Duodenal mucosa (tissue), 2 donors: ENCODE results near the gene EPB41L5.

Experiments used
- H3K27ac ChIP-seq: one replicate; pipeline ENCODE4 v1.7.0; 2013; ENCODE audit warnings: low read depth, low read length
- H3K27me3 ChIP-seq, 2 donors: one replicate each; pipeline ENCODE4 v1.7.0; 2013; ENCODE audit warnings: low read length in 2 of 2, control low read depth in 1 of 2; ENCODE audit not compliant: insufficient read depth in 2 of 2, control insufficient read depth in 1 of 2
- H3K36me3 ChIP-seq, 2 donors: one replicate each; pipeline ENCODE4 v1.7.0; 2013; ENCODE audit warnings: low read length in 2 of 2, control low read depth in 1 of 2; ENCODE audit not compliant: insufficient read depth in 2 of 2, control insufficient read depth in 1 of 2
- H3K4me1 ChIP-seq, 2 donors: one replicate each; pipeline ENCODE4 v1.7.0; 2013; ENCODE audit warnings: low read length in 2 of 2, control low read depth in 1 of 2; ENCODE audit not compliant: insufficient read depth in 2 of 2, control insufficient read depth in 1 of 2
- H3K4me3 ChIP-seq, 2 donors: one replicate each; pipeline ENCODE4 v1.7.0; 2013; ENCODE audit warnings: low read length in 2 of 2, low read depth in 1 of 2
- H3K9ac ChIP-seq, 2 donors: one replicate each; pipeline ENCODE4 v1.7.0; 2013; ENCODE audit warnings: low read length in 2 of 2, low read depth in 1 of 2
- H3K9me3 ChIP-seq, 2 donors: one replicate each; pipeline ENCODE4 v1.7.0; 2013; ENCODE audit warnings: low read length in 2 of 2, control low read depth in 1 of 2; ENCODE audit not compliant: control insufficient read depth in 1 of 2

EPB41L5 gene

GRCh38 chr2:120221616-120222015 lies 208.7 kb downstream of the EPB41L5 start:
- H3K36me3 ChIP-seq: peaks cover 0 to 12% of the 10 kb centered on the region in 2 donors
- H3K27me3 ChIP-seq: no peaks in the 10 kb centered on the region
- H3K9me3 ChIP-seq: no peaks in the 10 kb centered on the region
- H3K27ac ChIP-seq: no peak overlapping the region
- no peak overlapping the region for H3K9ac ChIP-seq
- H3K4me1 ChIP-seq: peaks cover 25 to 30% of the 10 kb centered on the region in 2 donors
- no peak overlapping the region for H3K4me3 ChIP-seq

- no peak overlapping the region for H3K27ac ChIP-seq
- H3K36me3 ChIP-seq: peaks cover 0 to 12% of the 10 kb centered on the region in 2 donors
- peak overlapping the region; percentile 60 to 76 for H3K4me3 ChIP-seq
- no peaks in the 10 kb centered on the region for H3K9me3 ChIP-seq
- no peaks in the 10 kb centered on the region for H3K27me3 ChIP-seq
- peaks cover 25 to 30% of the 10 kb centered on the region in 2 donors for H3K4me1 ChIP-seq
- H3K9ac ChIP-seq: peak overlapping the region; percentile 60 to 85
These were observed 209.5 kb downstream of the EPB41L5 start for GRCh38 chr2:120222186-120223033.

GRCh38 chr2:120223034-120223912 lies 210.4 kb downstream of the EPB41L5 start, which contains the start of gene TMEM185B:
TSS of gene TMEM185B (minus strand) at chr2:120223400. CDS start at chr2:120222976, 424 bp downstream.
- Histone ChIP-seq H3K36me3 (peaks cover 0 to 12% of the 10 kb centered on the region in 2 donors), H3K27ac (peak within 1 kb of the TSS; percentile 94), H3K4me3 (peak within 1 kb of the TSS; percentile 60 to 76), H3K27me3 (no peaks in the 10 kb centered on the region), H3K9me3 (no peaks in the 10 kb centered on the region), H3K9ac (peak within 1 kb of the TSS; percentile 60 to 85), H3K4me1 (peaks cover 25 to 30% of the 10 kb centered on the region in 2 donors)

- Histone ChIP-seq H3K27me3 (no peaks in the 10 kb centered on the region), H3K9ac (peak overlapping the region; percentile 60 to 85), H3K27ac (no peak overlapping the region), H3K36me3 (peaks cover 0 to 6% of the 10 kb centered on the region in 2 donors), H3K4me3 (peak overlapping the region; percentile 60 to 76), H3K4me1 (peaks cover 25 to 30% of the 10 kb centered on the region in 2 donors), H3K9me3 (no peaks in the 10 kb centered on the region)
These were observed 211.4 kb downstream of the EPB41L5 start for GRCh38 chr2:120224256-120224655.

GRCh38 chr2:120224735-120225548 lies 212.1 kb downstream of the EPB41L5 start:
- Histone ChIP-seq H3K36me3 (peaks cover 0 to under 1% of the 10 kb centered on the region in 2 donors), H3K27me3 (no peaks in the 10 kb centered on the region), H3K27ac (no peak overlapping the region), H3K9me3 (no peaks in the 10 kb centered on the region), H3K4me3 (no peak overlapping the region), H3K4me1 (peaks cover 27 to 31% of the 10 kb centered on the region in 2 donors), H3K9ac (no peak overlapping the region)

GRCh38 chr2:120225549-120226065 lies 212.7 kb downstream of the EPB41L5 start:
- Histone ChIP-seq H3K4me1 (peaks cover 32 to 37% of the 10 kb centered on the region in 2 donors), H3K4me3 (no peak overlapping the region), H3K27me3 (no peaks in the 10 kb centered on the region), H3K9me3 (no peaks in the 10 kb centered on the region), H3K36me3 (no peaks in the 10 kb centered on the region), H3K27ac (no peak overlapping the region), H3K9ac (no peak overlapping the region)

- H3K4me1 ChIP-seq: peaks cover 38 to 39% of the 10 kb centered on the region in 2 donors
- H3K4me3 ChIP-seq: no peak overlapping the region
- H3K27me3 ChIP-seq: no peaks in the 10 kb centered on the region
- no peak overlapping the region for H3K9ac ChIP-seq
- H3K36me3 ChIP-seq: no peaks in the 10 kb centered on the region
- no peak overlapping the region for H3K27ac ChIP-seq
- no peaks in the 10 kb centered on the region for H3K9me3 ChIP-seq
These were observed 213.4 kb downstream of the EPB41L5 start for GRCh38 chr2:120226316-120226715.

GRCh38 chr2:120227111-120227991 lies 214.5 kb downstream of the EPB41L5 start:
- Histone ChIP-seq H3K27me3 (no peaks in the 10 kb centered on the region), H3K4me1 (peaks cover 35% of the 10 kb centered on the region in 2 donors)

GRCh38 chr2:120228503-120228902 lies 215.6 kb downstream of the EPB41L5 start:
- peaks cover 39 to 40% of the 10 kb centered on the region in 2 donors for H3K4me1 ChIP-seq
- H3K9me3 ChIP-seq: no peaks in the 10 kb centered on the region
- no peak overlapping the region for H3K9ac ChIP-seq
- no peak overlapping the region for H3K4me3 ChIP-seq
- H3K36me3 ChIP-seq: no peaks in the 10 kb centered on the region
- H3K27ac ChIP-seq: no peak overlapping the region
- no peaks in the 10 kb centered on the region for H3K27me3 ChIP-seq

More at GRCh38 chr2:120227111-120227991, 214.5 kb downstream of the EPB41L5 start:
- Histone ChIP-seq H3K9ac (no peak overlapping the region), H3K27ac (no peak overlapping the region), H3K4me3 (no peak overlapping the region), H3K9me3 (no peaks in the 10 kb centered on the region), H3K36me3 (no peaks in the 10 kb centered on the region)
